ENCODE results near the gene GGCX. TPM values are rescaled to one million over a fixed set of nuclear protein-coding genes. Genes with fewer than 3 reads are reported as not detected.

Gene GGCX
- total and polyA plus RNA-seq, 9 of the 15 experiments (the other 6 are each of a cell fraction or from before 2014, with no cell fraction given) = 14.4 to 47.1 (median 28.1) TPM

GRCh38 chr2:85501248-85501647 is 60.0 kb downstream of the GGCX start (continued):
- TF ChIP-seq MGA (IDR thresholded peaks at IDR 0.05) (no peak), DMBX1 (CRISPR knock-in tag; IDR thresholded peaks at IDR 0.05; ENCODE audit: borderline replicate concordance) (0 out of 2 replicates have a peak, but pooled peaks have one; percentile 53), HOMEZ (CRISPR knock-in tag; IDR thresholded peaks at IDR 0.05) (peak; percentile 73; the same call in 1 of the 2 replicates), ZHX1 (conservative IDR thresholded peaks at IDR 0.05; ENCODE audit: low read length) (no peak), IFI16 (CRISPR knock-in tag; IDR thresholded peaks at IDR 0.05) (no peak), PML (IDR thresholded peaks at IDR 0.05; ENCODE audit: low read length) (no peak), OTX1 (CRISPR knock-in tag; IDR thresholded peaks at IDR 0.05) (0 out of 2 replicates have a peak, but pooled peaks have one; percentile 36), ELF2 (CRISPR knock-in tag; IDR thresholded peaks at IDR 0.05) (no peak), MEF2D (tag; conservative IDR thresholded peaks at IDR 0.05; ENCODE audit: low read depth) (no peak), CHD1 (IDR thresholded peaks at IDR 0.05; ENCODE audit: low read length) (no peak), CEBPB (tag; IDR thresholded peaks at IDR 0.05) (no peak)
- TF ChIP-seq, protein P1, sequence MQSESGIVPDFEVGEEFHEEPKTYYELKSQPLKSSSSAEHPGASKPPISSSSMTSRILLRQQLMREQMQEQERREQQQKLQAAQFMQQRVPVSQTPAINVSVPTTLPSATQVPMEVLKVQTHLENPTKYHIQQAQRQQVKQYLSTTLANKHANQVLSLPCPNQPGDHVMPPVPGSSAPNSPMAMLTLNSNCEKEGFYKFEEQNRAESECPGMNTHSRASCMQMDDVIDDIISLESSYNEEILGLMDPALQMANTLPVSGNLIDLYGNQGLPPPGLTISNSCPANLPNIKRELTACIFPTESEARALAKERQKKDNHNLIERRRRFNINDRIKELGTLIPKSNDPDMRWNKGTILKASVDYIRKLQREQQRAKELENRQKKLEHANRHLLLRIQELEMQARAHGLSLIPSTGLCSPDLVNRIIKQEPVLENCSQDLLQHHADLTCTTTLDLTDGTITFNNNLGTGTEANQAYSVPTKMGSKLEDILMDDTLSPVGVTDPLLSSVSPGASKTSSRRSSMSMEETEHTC (IDR thresholded peaks at IDR 0.05) = no peak

Measured in K562 (cell line).